Measurements from ENCODE around the gene HAVCR1. TPM values are rescaled to one million over a fixed set of nuclear protein-coding genes. Genes with fewer than 3 reads are reported as not detected.

Gene HAVCR1
- polyA plus RNA-seq, 12 donors: 0.14 to 12.8 (median 0.35) TPM; not detected in 4

DNA sequence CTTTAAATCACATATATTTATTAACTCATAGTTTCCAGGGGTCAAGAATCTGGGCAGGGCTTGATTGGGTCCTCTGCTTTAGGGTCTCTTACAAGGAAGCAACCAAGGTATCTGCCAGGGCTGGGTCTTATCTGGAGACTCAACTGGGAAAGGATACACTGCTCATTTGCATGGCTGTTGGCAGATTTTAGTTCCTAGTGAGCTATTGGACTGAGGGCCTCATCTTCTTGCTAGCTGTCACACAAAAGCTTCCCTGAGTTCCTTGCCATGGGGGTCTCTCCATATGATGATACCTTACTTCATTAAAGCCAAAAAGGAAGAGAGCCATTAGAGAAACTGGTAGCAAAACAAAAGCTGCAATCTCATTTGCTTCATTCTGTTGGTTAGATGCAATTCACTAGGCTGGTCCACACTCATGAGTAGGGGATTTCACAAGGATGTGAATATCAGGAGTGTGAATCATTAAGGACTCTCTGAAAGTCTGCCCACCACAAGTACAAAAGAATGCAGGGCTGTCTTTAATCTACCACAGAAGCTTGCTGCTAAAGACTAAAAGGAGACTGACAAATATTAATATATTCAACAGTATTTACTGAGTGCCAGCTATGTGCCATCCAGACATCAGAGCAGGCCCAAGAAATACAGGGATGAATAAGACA lies 53.9 kb downstream of the HAVCR1 start:
- no peak for DNase-seq

DNA sequence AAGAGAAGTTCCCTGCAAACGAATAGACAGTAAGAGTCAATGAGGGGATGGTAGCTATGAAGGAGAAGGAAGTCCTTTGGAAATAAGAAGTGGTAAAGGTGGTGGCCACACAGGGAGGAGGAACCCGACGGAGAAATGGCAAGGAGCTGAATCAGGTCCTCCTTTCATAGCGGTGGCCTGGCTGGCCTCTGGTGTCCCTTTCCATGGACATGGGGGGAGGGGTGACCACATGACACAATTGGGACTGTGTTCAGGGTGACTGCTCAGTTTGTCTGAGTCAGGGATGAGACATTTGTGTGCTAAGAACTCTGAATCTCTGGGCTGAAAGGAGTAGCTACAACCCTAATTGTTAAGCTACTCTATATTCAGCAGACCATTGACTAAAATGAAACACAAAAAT lies 67.2 kb downstream of the HAVCR1 start:
- DNase-seq: no peak

DNA sequence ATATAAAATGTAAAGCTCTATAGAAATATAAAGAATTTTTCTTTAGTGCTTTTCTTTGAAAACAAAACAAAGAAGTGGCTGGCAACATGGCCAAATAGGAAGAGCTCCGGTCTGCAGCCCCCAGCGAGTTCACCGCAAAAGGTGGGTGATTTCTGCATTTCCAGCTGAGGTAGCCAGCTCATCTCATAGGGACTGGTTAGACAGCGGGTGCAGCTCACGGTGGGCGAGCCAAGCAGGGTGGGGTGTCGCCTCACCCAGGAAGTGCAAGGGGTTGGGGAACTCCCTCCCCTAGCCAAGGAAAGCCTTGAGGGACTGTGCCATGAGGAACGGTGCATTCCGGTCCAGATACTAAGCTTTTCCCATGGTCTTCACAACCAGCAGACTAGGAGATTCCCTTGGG lies 74.9 kb downstream of the HAVCR1 start:
- DNase-seq: no peak

DNA sequence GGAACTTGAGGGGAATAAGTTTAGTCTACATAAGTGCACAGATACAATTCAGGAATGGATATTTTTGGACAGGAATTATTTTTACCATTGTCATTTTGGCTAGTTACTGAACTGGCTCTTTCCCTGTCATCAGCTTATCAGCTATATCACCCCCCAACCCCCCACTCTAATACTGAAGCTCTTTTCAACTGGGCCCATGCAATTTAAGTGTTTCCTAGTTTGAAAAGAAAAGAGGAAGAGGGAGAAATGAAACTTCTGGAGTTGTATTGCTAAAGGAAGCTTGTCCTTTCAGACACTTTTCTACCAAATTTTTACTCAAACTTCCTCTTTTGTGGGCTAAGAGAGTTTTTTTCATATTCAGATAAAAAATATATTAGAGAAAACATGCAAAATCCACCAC lies 77.4 kb downstream of the HAVCR1 start:
- no peak for DNase-seq

Other genes with a start within 250 kb of the HAVCR1 start
- under 1 TPM in 3 of 12 donors, not detected in 9; 0.09 to 0.17 (median 0.15) TPM for gene PPP1R2B, start 208.8 kb downstream of the HAVCR1 start, polyA plus RNA-seq (ENCODE audit: insufficient read length in 12 of 12)
- gene TIMD4, start 95.9 kb downstream of the HAVCR1 start, polyA plus RNA-seq (ENCODE audit: insufficient read length in 12 of 12): 10 to 100 TPM in 1 of 12 donors, 1 to 10 TPM in 9, under 1 TPM in 1, not detected in 1; 0.88 to 19.3 (median 2.6) TPM
- 1 to 10 TPM in 11 of 12 donors, not detected in 1; 1.2 to 4.7 (median 1.8) TPM for gene HAVCR2, start 49.9 kb upstream of the HAVCR1 start, polyA plus RNA-seq (ENCODE audit: insufficient read length in 12 of 12)
- gene MED7, start 83.7 kb upstream of the HAVCR1 start, polyA plus RNA-seq (ENCODE audit: insufficient read length in 12 of 12): 10 to 100 TPM in 11 of 12 donors, not detected in 1; 11.2 to 27.4 (median 13.8) TPM
- gene GARIN3, start 107.1 kb upstream of the HAVCR1 start, polyA plus RNA-seq (ENCODE audit: insufficient read length in 12 of 12): not detected
- 1 to 10 TPM in 1 of 12 donors, under 1 TPM in 8, not detected in 3; 0.15 to 1.4 (median 0.28) TPM for gene ITK, start 121.7 kb upstream of the HAVCR1 start, polyA plus RNA-seq (ENCODE audit: insufficient read length in 12 of 12)
- gene CYFIP2, start 207.0 kb upstream of the HAVCR1 start, polyA plus RNA-seq (ENCODE audit: insufficient read length in 12 of 12): 10 to 100 TPM in 1 of 12 donors, 1 to 10 TPM in 10, not detected in 1; 5.1 to 28.9 (median 7.0) TPM

Measured in muscle of arm (tissue), 12 donors.